Epithelial cell of esophagus (primary cell): ENCODE data around the gene COL15A1.

Experiments used
- DNase-seq: peaks from one replicate; pipeline ENCODE4 v3.0.0; 2010; ENCODE audit warnings: low read depth
- H3K4me3 ChIP-seq: 2 replicates; pipeline ENCODE4 v1.5.1; 2011; ENCODE audit warnings: mild to moderate bottlenecking, low read length, control low read depth
- CTCF ChIP-seq: IDR thresholded peaks from 2 replicates; pipeline ENCODE4 v1.5.1; 2011; ENCODE audit warnings: low read depth, mild to moderate bottlenecking, low read length, control low read depth, inconsistent platforms; ENCODE audit not compliant: insufficient read depth; ENCODE audit errors: missing control alignments

COL15A1 gene

DNA sequence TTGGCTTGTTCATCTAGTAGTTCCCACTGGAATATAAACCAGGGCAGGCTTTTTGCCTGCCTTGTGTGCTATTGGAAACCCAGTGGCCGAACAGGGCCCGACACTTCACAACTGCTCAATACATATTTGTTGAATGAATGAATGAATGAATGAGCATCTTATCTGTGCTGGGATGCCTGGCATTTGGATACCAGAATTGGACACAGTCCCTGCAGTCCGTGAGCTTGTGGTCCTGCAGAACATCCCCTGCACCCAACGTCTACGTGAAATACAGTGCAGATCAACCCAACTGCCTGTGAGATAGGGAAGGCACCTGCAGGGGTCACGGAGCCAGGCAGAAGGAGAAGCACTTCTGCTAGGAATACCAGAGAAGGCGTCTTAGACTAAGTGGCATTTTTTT is 30.0 kb upstream of the COL15A1 start:
- H3K4me3 ChIP-seq, result no peak overlapping the region
- no peak for DNase-seq
- no peak for TF ChIP-seq CTCF

GRCh38 chr9:98915599-98915998 is 28.1 kb upstream of the COL15A1 start:
- no peak for TF ChIP-seq CTCF
- no peak for DNase-seq
- no peak overlapping the region for H3K4me3 ChIP-seq

DNA sequence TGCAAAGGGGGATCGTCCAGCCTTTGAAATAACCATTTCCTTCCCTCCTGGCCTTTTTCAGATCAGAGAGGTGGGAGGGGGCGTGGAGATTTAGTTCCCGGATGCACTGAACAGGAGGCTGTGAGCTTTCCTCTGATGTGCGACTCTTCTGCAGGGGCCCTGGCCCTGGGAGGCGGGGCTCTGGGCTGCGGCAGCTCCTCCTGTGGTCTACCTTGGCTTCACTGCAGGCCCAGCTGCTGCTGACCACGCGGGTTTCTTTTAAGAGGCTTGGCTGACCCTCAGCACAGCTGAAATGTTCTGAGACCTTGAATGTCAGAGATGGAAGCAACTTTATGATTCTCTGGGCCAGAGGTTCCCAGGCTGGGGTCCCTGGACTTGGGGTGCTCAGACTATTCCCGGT is 27.0 kb upstream of the COL15A1 start:
- DNase-seq, result no peak
- no peak overlapping the region for H3K4me3 ChIP-seq
- TF ChIP-seq CTCF, result no peak

DNA sequence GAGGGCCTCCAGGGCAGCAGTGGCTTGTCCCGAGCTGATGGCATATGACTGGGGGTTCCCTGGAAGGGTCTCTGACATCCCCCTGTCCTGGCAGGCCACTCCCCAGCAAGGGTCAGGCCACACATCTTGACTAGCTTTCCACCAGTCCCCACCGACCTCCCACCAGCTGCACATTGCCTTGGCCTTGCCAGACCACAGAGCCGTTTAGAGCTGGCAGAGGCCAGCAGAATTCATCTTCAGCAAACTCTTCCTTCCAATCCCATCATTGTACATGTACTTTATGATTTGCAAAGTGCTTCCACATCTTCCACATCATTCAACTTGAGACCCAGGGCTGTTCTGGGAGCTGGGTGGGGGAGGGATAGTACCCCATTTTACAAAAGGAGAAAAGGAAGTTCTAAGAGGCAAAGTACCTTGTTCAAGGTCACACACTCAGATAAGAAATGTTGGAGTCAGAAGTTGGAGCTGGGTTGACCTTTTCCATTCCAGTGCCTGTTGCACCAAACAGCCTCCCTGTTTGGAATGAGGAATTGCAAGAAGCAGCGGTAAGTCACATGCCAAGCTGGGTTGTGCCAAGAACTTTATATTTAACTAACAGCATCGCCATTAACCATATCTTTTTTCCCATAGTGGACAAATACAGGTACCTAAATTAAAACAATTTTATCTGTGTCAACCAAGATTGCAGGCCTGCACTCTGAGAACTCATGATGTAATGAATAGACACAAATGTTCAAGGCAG is 25.8 kb upstream of the COL15A1 start:
- no peak overlapping the region for H3K4me3 ChIP-seq
- DNase-seq, result no peak
- no peak for TF ChIP-seq CTCF

- H3K4me3 ChIP-seq, result no peak overlapping the region
- no peak for DNase-seq
- no peak for TF ChIP-seq CTCF
Observed at GRCh38 chr9:98921732-98922131, 22.0 kb upstream of the COL15A1 start.

DNA sequence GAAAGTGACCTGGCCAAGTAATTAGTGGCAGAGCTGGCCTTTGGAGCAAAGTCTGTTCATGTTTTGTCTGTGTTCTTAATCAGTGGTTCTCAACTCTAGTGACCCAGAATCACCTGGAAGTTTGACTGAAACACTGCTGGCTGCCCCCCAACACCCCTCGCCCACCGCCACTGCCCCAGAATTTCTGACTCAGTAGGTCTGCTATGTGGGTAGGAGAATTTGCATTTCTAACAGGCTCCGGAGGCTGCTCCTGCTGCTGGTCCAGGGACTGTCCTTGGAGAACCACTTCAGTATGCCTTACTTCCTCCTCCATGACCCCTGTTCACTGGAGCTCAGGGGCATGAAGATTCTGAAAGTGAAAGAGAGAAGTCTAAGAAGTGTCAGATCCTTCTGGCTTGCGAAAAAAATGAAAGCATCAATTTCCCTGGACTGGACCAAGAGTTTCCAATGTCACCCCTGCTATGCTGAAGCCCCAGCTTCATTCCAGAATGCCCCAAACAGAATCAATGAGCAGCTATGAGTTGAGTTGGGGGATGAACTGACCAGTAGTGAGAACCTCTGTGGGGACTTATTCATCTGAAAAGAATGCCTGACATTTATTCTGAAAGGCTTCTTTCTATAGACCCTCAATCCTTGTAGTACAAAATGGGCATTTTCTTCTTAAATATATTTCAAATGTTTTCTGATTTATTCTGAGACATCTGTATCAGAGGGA is 20.8 kb upstream of the COL15A1 start:
- TF ChIP-seq CTCF, result no peak
- DNase-seq, result no peak
- no peak overlapping the region for H3K4me3 ChIP-seq

DNA sequence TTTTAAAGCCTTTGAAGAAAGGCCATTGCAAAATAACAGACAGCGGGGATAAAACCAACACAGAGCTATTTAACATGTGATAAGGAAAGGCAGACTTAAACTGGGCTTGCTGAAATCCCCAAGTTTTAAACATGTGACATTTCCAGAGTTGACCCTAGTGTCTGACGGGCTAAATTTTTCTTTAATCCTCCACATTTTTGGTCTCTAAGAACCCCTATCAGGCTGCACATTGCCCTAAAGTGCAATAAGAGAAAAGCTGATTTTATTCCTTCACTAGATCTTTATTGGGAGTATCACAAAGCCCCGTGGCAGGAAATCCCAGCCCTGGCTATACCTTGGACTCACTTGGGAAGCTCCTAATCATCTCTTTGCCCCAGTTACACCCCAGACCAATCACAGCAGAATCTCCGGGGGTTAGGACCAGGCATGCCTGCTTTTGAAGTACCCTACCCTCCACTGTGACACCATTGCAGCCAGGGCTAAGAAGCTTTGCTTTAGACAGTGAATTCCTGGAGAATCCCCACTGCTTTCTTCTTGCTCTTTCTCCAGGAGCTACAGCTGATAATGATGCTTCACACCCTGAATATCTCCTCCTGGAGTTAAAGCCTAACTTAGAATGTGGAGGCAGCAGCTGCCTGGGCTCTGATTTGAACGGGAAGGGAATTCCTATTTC is 20.1 kb upstream of the COL15A1 start:
- no peak for TF ChIP-seq CTCF
- no peak for DNase-seq
- no peak overlapping the region for H3K4me3 ChIP-seq
